Measurements from ENCODE around the gene FNTB.

DNA sequence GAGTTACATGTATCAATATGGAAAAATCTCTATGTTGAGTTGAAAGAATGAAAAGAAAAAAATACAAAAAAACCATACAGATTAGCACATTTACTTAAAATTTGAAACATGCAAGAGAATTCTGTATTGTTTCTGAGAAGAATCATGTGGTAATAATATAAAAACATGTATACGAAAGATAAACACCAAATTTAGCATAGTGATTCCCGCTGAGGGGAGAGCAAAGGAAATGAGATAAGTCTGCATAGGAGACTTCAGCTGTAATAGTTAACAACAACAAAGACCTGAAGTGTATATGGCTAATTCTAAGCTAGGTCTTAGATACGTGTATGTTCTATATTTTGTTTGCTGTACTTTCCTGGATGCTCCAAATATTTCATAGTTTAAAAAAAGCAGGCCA is 46.5 kb downstream of the FNTB start:
- TF ChIP-seq, protein P1, sequence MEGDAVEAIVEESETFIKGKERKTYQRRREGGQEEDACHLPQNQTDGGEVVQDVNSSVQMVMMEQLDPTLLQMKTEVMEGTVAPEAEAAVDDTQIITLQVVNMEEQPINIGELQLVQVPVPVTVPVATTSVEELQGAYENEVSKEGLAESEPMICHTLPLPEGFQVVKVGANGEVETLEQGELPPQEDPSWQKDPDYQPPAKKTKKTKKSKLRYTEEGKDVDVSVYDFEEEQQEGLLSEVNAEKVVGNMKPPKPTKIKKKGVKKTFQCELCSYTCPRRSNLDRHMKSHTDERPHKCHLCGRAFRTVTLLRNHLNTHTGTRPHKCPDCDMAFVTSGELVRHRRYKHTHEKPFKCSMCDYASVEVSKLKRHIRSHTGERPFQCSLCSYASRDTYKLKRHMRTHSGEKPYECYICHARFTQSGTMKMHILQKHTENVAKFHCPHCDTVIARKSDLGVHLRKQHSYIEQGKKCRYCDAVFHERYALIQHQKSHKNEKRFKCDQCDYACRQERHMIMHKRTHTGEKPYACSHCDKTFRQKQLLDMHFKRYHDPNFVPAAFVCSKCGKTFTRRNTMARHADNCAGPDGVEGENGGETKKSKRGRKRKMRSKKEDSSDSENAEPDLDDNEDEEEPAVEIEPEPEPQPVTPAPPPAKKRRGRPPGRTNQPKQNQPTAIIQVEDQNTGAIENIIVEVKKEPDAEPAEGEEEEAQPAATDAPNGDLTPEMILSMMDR (IDR thresholded peaks at IDR 0.05; ENCODE audit: borderline replicate concordance, extremely low read depth, low read length, poor library complexity, severe bottlenecking): no peak
- TF ChIP-seq EZH2 (IDR thresholded peaks at IDR 0.05; ENCODE audit: borderline replicate concordance, low read depth, low read length, severe bottlenecking): no peak

All from DND-41 (cell line).